IPS-20b (cell line): Measurements from ENCODE around the gene CCHCR1.

Experiments used
- H3K27ac ChIP-seq: one replicate; pipeline ENCODE4 v1.5.1; 2013; ENCODE audit warnings: low read length
- H3K27me3 ChIP-seq: 2 replicates; pipeline ENCODE4 v1.6.1; 2013; ENCODE audit warnings: mild to moderate bottlenecking, low read length, inconsistent platforms; ENCODE audit not compliant: insufficient read depth
- H3K36me3 ChIP-seq: 2 replicates; pipeline ENCODE4 v1.6.1; 2013; ENCODE audit warnings: low read depth, mild to moderate bottlenecking, inconsistent platforms, low read length, moderate library complexity; ENCODE audit not compliant: insufficient read depth
- H3K4me1 ChIP-seq: 2 replicates; pipeline ENCODE4 v1.6.1; 2013; ENCODE audit warnings: mild to moderate bottlenecking, control low read depth, inconsistent platforms, low read length, moderate library complexity; ENCODE audit not compliant: insufficient read depth
- H3K4me3 ChIP-seq: 2 replicates; pipeline ENCODE4 v1.5.1; 2013; ENCODE audit warnings: mild to moderate bottlenecking, low read length, inconsistent platforms
- H3K9ac ChIP-seq: 2 replicates; pipeline ENCODE4 v1.6.1; 2013; ENCODE audit warnings: low read depth, mild to moderate bottlenecking, inconsistent platforms, low read length, moderate library complexity
- H3K9me3 ChIP-seq: 2 replicates; pipeline ENCODE4 v1.6.1; 2013; ENCODE audit warnings: mild to moderate bottlenecking, low read depth, low read length, inconsistent platforms; ENCODE audit not compliant: insufficient read depth

Gene CCHCR1

GRCh38 chr6:31132806-31133205 is 24.8 kb downstream of the CCHCR1 start:
- H3K9me3 ChIP-seq = no peaks in the 10 kb centered on the region
- no peak overlapping the region for H3K9ac ChIP-seq
- H3K27ac ChIP-seq = no peak overlapping the region
- no peaks in the 10 kb centered on the region for H3K27me3 ChIP-seq
- H3K4me1 ChIP-seq = peaks cover 7% of the 10 kb centered on the region; the same call in 1 of the 2 replicates
- no peak overlapping the region for H3K4me3 ChIP-seq
- H3K36me3 ChIP-seq = no peaks in the 10 kb centered on the region

- Histone ChIP-seq H3K9me3 (no peaks in the 10 kb centered on the region), H3K27ac (no peak overlapping the region), H3K4me3 (no peak overlapping the region), H3K27me3 (no peaks in the 10 kb centered on the region), H3K4me1 (peaks cover 5% of the 10 kb centered on the region; the same call in 1 of the 2 replicates), H3K36me3 (no peaks in the 10 kb centered on the region), H3K9ac (no peak overlapping the region)
Observed at GRCh38 chr6:31131595-31131994, 26.0 kb downstream of the CCHCR1 start.

GRCh38 chr6:31130751-31131150 is 26.9 kb downstream of the CCHCR1 start:
- Histone ChIP-seq H3K4me1 (peaks cover 5% of the 10 kb centered on the region; the same call in 1 of the 2 replicates), H3K9me3 (no peaks in the 10 kb centered on the region), H3K27ac (no peak overlapping the region), H3K9ac (no peak overlapping the region), H3K36me3 (no peaks in the 10 kb centered on the region), H3K27me3 (no peaks in the 10 kb centered on the region), H3K4me3 (no peak overlapping the region)

- H3K4me3 ChIP-seq = no peak overlapping the region
- H3K9me3 ChIP-seq = no peaks in the 10 kb centered on the region
- no peak overlapping the region for H3K9ac ChIP-seq
- no peak overlapping the region for H3K27ac ChIP-seq
- no peaks in the 10 kb centered on the region for H3K27me3 ChIP-seq
- H3K4me1 ChIP-seq = peaks cover 10% of the 10 kb centered on the region; the same call in 1 of the 2 replicates
- H3K36me3 ChIP-seq = no peaks in the 10 kb centered on the region
Observed at GRCh38 chr6:31129130-31129529, 28.5 kb downstream of the CCHCR1 start.

- peaks cover 10% of the 10 kb centered on the region; the same call in 1 of the 2 replicates for H3K4me1 ChIP-seq
- no peak overlapping the region for H3K27ac ChIP-seq
- no peaks in the 10 kb centered on the region for H3K9me3 ChIP-seq
- no peaks in the 10 kb centered on the region for H3K27me3 ChIP-seq
- no peak overlapping the region for H3K4me3 ChIP-seq
- no peaks in the 10 kb centered on the region for H3K36me3 ChIP-seq
- no peak overlapping the region for H3K9ac ChIP-seq
Observed at GRCh38 chr6:31128093-31128676, 29.4 kb downstream of the CCHCR1 start.

GRCh38 chr6:31126396-31127175 is 31.0 kb downstream of the CCHCR1 start:
- Histone ChIP-seq H3K4me1 (peaks cover 6% of the 10 kb centered on the region; the same call in 1 of the 2 replicates), H3K9ac (no peak overlapping the region), H3K36me3 (no peaks in the 10 kb centered on the region), H3K27me3 (no peaks in the 10 kb centered on the region), H3K4me3 (no peak overlapping the region), H3K27ac (no peak overlapping the region), H3K9me3 (no peaks in the 10 kb centered on the region)

DNA sequence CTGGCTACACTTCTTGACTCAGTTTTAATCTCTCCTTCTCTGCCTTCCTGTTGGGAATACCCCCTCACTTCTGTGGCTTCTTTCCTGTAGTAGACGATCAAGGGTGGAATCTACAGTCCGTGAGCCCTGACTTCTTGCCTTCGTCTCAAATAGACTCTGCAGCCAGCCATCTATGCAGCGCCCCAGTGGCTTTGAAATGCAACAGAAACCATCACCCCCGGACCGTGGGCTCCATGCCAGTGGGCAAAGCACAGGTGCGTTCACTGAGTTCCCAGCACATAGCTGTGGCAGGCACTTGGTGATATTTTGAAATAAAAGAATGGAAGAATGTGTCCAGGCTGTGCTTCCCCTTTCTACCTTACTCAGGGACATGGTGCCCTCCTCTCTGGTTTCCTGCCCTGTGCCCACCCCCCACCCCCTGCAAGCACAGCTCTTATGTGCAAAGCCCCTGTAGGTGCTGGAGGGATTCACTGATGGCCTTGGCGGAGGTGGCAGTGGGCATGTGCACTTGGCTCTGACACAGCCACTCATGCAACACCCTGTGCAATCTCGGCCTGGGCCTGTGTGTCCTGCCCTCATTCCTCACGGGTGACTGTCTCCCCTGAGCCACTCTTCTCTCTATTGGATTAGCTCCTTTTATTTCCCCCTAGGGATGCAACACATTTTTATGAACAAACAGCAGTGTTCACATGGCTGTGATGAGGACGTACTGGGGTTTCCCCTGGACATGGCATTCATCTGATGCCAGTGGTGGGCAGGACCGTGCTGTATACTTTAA is 31.8 kb downstream of the CCHCR1 start:
- Histone ChIP-seq H3K36me3 (no peaks in the 10 kb centered on the region), H3K4me3 (no peak overlapping the region), H3K4me1 (peaks cover 5% of the 10 kb centered on the region; the same call in 1 of the 2 replicates), H3K9ac (no peak overlapping the region), H3K27me3 (no peaks in the 10 kb centered on the region), H3K27ac (no peak overlapping the region), H3K9me3 (no peaks in the 10 kb centered on the region)

DNA sequence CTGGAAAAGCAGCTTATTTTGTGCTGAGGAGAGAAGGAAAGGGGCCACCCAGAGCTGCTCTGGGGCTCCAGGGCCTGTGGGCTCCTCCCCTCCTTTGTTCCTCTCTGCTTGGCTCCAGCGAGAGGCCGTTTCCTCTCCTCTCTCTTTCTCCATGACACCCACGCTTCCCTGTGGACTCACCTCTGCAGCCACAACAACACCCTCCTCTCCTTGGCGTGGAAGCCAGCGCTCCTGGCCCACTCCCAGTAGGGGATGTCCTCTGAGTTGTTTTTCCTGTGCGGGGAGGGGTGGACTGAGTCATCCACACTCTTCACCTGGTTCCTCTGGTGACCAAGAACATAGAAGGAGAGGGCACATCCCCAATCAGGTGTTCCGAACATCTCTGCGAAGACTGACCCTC is 32.4 kb downstream of the CCHCR1 start:
- H3K4me3 ChIP-seq = no peak overlapping the region
- peaks cover 5% of the 10 kb centered on the region; the same call in 1 of the 2 replicates for H3K4me1 ChIP-seq
- H3K36me3 ChIP-seq = no peaks in the 10 kb centered on the region
- H3K27ac ChIP-seq = no peak overlapping the region
- no peaks in the 10 kb centered on the region for H3K27me3 ChIP-seq
- H3K9ac ChIP-seq = no peak overlapping the region
- H3K9me3 ChIP-seq = no peaks in the 10 kb centered on the region

- H3K9me3 ChIP-seq = no peaks in the 10 kb centered on the region
- H3K27me3 ChIP-seq = no peaks in the 10 kb centered on the region
Observed at GRCh38 chr6:31122791-31123706, 34.6 kb downstream of the CCHCR1 start.

DNA sequence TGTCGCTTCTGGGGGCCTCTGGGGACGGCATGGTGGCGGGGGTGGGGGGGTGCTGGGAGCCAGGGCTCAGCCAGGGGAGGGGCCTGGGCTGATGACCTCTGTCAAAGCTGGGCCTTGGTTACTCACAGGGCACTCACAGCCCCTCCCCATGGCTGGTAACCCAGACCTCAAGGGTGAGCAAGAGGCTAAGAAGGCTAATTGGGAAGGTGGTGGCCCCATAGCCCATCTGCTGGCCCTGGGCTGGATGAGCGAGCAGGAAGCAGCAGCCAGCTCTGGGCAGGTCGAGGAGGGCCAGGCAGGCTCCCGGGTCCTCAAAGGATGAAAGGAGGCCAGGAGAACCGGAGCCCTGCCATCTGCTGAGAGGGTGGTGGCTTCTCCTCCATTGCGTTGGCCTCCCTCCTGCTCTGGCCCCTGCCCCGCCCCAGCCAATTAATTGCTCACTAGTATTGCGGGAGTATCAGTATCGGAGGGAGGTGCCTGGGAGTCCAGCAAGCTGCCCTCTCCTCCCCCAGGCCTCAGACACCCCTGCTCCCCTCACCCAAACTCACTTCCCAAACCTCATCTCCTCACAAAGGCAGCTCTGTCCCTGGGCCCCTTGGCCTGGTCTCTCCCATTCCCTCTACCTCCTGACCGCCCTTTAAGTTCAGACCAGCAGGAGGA is 36.3 kb downstream of the CCHCR1 start:
- peaks cover 5% of the 10 kb centered on the region; the same call in 1 of the 2 replicates for H3K4me1 ChIP-seq

More at GRCh38 chr6:31122791-31123706, 34.6 kb downstream of the CCHCR1 start:
- H3K36me3 ChIP-seq = no peaks in the 10 kb centered on the region
- H3K27ac ChIP-seq = no peak overlapping the region
- H3K4me3 ChIP-seq = no peak overlapping the region
- no peak overlapping the region for H3K9ac ChIP-seq
- peaks cover 5% of the 10 kb centered on the region; the same call in 1 of the 2 replicates for H3K4me1 ChIP-seq

More for the DNA sequence above, 36.3 kb downstream of the CCHCR1 start:
- no peak overlapping the region for H3K27ac ChIP-seq
- no peaks in the 10 kb centered on the region for H3K36me3 ChIP-seq
- no peak overlapping the region for H3K4me3 ChIP-seq
- H3K9ac ChIP-seq = no peak overlapping the region
- H3K27me3 ChIP-seq = no peaks in the 10 kb centered on the region
- H3K9me3 ChIP-seq = no peaks in the 10 kb centered on the region
